Adrenal gland (tissue), 12 donors: Measurements from ENCODE around the gene KIF16B. TPM values are rescaled to one million over a fixed set of nuclear protein-coding genes. Genes with fewer than 3 reads are reported as not detected.

Source experiments
- DNase-seq, 7 donors: peaks; one replicate each; pipeline ENCODE4 v3.0.0-alpha.2; 2019 to 2020
- H3K27ac ChIP-seq, 5 donors: fragments of 200-600 bp; sonication (generic) in 4 of 5; 1 replicate in 3 of 5; 2 replicates in 2 of 5; pipeline versions ENCODE4 v1.5.1 to v1.8.0; 2016 to 2020; ENCODE audit warnings: mild to moderate bottlenecking in 1 of 5
- H3K27me3 ChIP-seq: fragments of 200-600 bp; 2 replicates; pipeline ENCODE4 v1.8.0; 2021
- H3K36me3 ChIP-seq, 2 donors: fragments of 200-600 bp; replicated peaks in 1 of 2; 1 replicate in 1 of 2; 2 replicates in 1 of 2; pipeline versions ENCODE4 v1.5.1 to v1.8.0; 2018 to 2022
- H3K4me1 ChIP-seq, 2 donors: fragments of 200-600 bp; replicated peaks in 1 of 2; 1 replicate in 1 of 2; 2 replicates in 1 of 2; pipeline versions ENCODE4 v1.5.1 to v1.8.0; 2018 to 2021
- H3K4me3 ChIP-seq, 4 donors: fragments of 200-600 bp; sonication (generic) in 3 of 4; one replicate each; pipeline ENCODE4 v1.5.1; 2016 to 2018
- H3K9me3 ChIP-seq, 3 donors: fragments of 200-600 bp; sonication (generic) in 1 of 3; replicated peaks in 1 of 3; 1 replicate in 2 of 3; 2 replicates in 1 of 3; pipeline versions ENCODE4 v1.5.1 to v1.8.0; 2016 to 2021
- CTCF ChIP-seq, 6 experiments: fragments of 450-650 bp in 4 of 6; fragments of 200-600 bp in 2 of 6; sonication (generic) in 1 of 6; IDR thresholded peaks; 1 replicate in 5 of 6; 2 replicates in 1 of 6; pipeline versions ENCODE4 v1.5.1 to v1.8.0; 2016 to 2021; ENCODE audit warnings: antibody characterized with exemption in 6 of 6, mild to moderate bottlenecking in 2 of 6, moderate library complexity in 1 of 6
- POLR2A ChIP-seq, 2 donors: fragments of 450-650 bp; IDR thresholded peaks; one replicate each; pipeline ENCODE4 v1.6.1; 2017; ENCODE audit warnings: antibody characterized with exemption in 2 of 2, mild to moderate bottlenecking in 2 of 2, moderate library complexity in 1 of 2
- WGBS, 4 donors: extraction: QIAGEN DNeasy Blood & Tissue Kit in 2 of 4; methylation state at CpG; one replicate each; pipeline versions ENCODE4 v1.1.5 to v1.1.7; 2013 to 2017; 5-methylcytosine and 5-hydroxymethylcytosine counted together
- intact Hi-C, 2 donors: fragments of 100-400 bp; cut with DNase I; formaldehyde crosslinking; loops; one replicate each; pipeline versions ENCODE4 v1.14.1 to v1.15.0; 2022 to 2023
- polyA plus RNA-seq, 3 donors: library from polyadenylated mRNA; stranded (reverse); fragments of 200-250 nt in 2 of 3; fragments of 350-450 nt in 1 of 3; fragmentation: Illumina TruSeq in 1 of 3; extraction: RNeasy Lipid Tissue Mini Kit (QIAGEN cat#74804) in 1 of 3; gene quantifications; one replicate each; pipeline ENCODE4 v1.2.3, GENCODE V29; 2013 to 2014
- total RNA-seq, 9 donors: library from RNA; depleted of rRNA in 4 of 9; stranded (reverse); fragments of >200 nt in 4 of 9; fragments of 120-200 nt in 1 of 9; fragmentation: NEBNext Ultra II Directional in 1 of 9; extraction: Animal tissue kit (Norgen Biotek cat#: 25700) in 1 of 9; gene quantifications; one replicate each; pipeline versions ENCODE4 v1.1.0 to v1.2.4, GENCODE V29; 2013 to 2023
- donor health status: healthy with polysubstance abuse.
- donor health status: Bipolar disorder and iron deficiency.
- donor health status: DM: yes; HTN: yes; CAD: no.
- donor health status: DM: no; HTN: no; CAD: no.
- donor health status: DM: no; HTN: no; CAD: no.
- donor health status: DM: yes; HTN: yes; CAD: no.

Gene KIF16B
- total and polyA plus RNA-seq, 12 donors = 8.6 to 113 (median 36.1) TPM

GRCh38 chr20:16410626-16411025 lies 162.6 kb downstream of the KIF16B start:
- no peak for DNase-seq
- TF ChIP-seq POLR2A (IDR thresholded peaks at IDR 0.05) (no peak), CTCF (IDR thresholded peaks at IDR 0.05) (no peak)
- intact Hi-C loops = no loop called here
- Histone ChIP-seq H3K36me3 (no peaks in the 10 kb centered on the region), H3K27me3 (no peaks in the 10 kb centered on the region), H3K9me3 (peaks cover 0 to 9% (median 0%) of the 10 kb centered on the region in 3 donors), H3K27ac (no peak overlapping the region), H3K4me1 (no peaks in the 10 kb centered on the region), H3K4me3 (no peak overlapping the region)
- 89 to 91% (median 90%) methylated on average over 3 of the region's 3 CpGs for WGBS, 4 donors

GRCh38 chr20:16408981-16409380 lies 164.3 kb downstream of the KIF16B start:
- WGBS, 4 donors = 92 to 100% (median 98%) methylated on average over 1 of the region's 1 CpG
- Histone ChIP-seq H3K9me3 (peaks cover 0 to 9% (median 0%) of the 10 kb centered on the region in 3 donors), H3K4me3 (no peak overlapping the region), H3K27ac (no peak overlapping the region), H3K36me3 (no peaks in the 10 kb centered on the region), H3K27me3 (no peaks in the 10 kb centered on the region), H3K4me1 (no peaks in the 10 kb centered on the region)
- TF ChIP-seq CTCF (IDR thresholded peaks at IDR 0.05) (no peak), POLR2A (IDR thresholded peaks at IDR 0.05) (no peak)
- no peak for DNase-seq
- intact Hi-C loops = no loop called here

- Histone ChIP-seq H3K4me3 (no peak overlapping the region), H3K27ac (no peak overlapping the region), H3K9me3 (peaks cover 0 to 9% (median 0%) of the 10 kb centered on the region in 3 donors), H3K36me3 (no peaks in the 10 kb centered on the region), H3K4me1 (no peaks in the 10 kb centered on the region), H3K27me3 (no peaks in the 10 kb centered on the region)
- WGBS, 4 donors = 88 to 93% (median 89%) methylated on average over 5 of the region's 5 CpGs
- no peak for DNase-seq
- intact Hi-C loops = no loop called here
- no peak for TF ChIP-seq CTCF (IDR thresholded peaks at IDR 0.05)
- no peak for TF ChIP-seq POLR2A (IDR thresholded peaks at IDR 0.05)
These were observed 165.8 kb downstream of the KIF16B start for GRCh38 chr20:16407251-16408067.

GRCh38 chr20:16405254-16405653 lies 168.0 kb downstream of the KIF16B start:
- Histone ChIP-seq H3K27me3 (no peaks in the 10 kb centered on the region), H3K9me3 (no peaks in the 10 kb centered on the region), H3K4me3 (no peak overlapping the region), H3K27ac (no peak overlapping the region), H3K36me3 (no peaks in the 10 kb centered on the region), H3K4me1 (no peaks in the 10 kb centered on the region)
- DNase-seq = peak in 1 of 7 donors; percentile 11
- intact Hi-C loops = no loop called here
- no peak for TF ChIP-seq POLR2A (IDR thresholded peaks at IDR 0.05)
- no peak for TF ChIP-seq CTCF (IDR thresholded peaks at IDR 0.05)
- 36 to 75% (median 61%) methylated on average over 6 of the region's 6 CpGs for WGBS, 4 donors
